Neural progenitor cell (in vitro differentiated cells): ENCODE results near the gene LHX2.

Experiments used
- CTCF ChIP-seq: fragments of 200-600 bp; sonication (generic); IDR thresholded peaks from 2 replicates; pipeline ENCODE4 v1.5.1; 2017; ENCODE audit warnings: antibody characterized with exemption, mild to moderate bottlenecking
- EZH2 ChIP-seq: fragments of 200-600 bp; sonication (generic); IDR thresholded peaks from 2 replicates; pipeline ENCODE4 v1.6.1; 2017; ENCODE audit warnings: antibody characterized with exemption, mild to moderate bottlenecking, moderate library complexity
- EZH2phosphoT487 ChIP-seq: fragments of 200-600 bp; sonication (generic); IDR thresholded peaks from 2 replicates; pipeline ENCODE4 v1.6.1; 2017; ENCODE audit warnings: antibody characterized with exemption

- TF ChIP-seq EZH2 (no peak), CTCF (no peak), EZH2phosphoT487 (no peak)
Measured at GRCh38 chr9:124004593-124004992, 7.0 kb upstream of the LHX2 start.
